Activated CD4-positive, alpha-beta T cell treated with anti-CD3 and anti-CD28 coated beads for 1 hour (primary cell): ENCODE results near the gene KDM1B.

Source experiments
- DNase-seq: peaks from one replicate; pipeline ENCODE4 v3.0.0-alpha.2; 2020

KDM1B gene, protein sequence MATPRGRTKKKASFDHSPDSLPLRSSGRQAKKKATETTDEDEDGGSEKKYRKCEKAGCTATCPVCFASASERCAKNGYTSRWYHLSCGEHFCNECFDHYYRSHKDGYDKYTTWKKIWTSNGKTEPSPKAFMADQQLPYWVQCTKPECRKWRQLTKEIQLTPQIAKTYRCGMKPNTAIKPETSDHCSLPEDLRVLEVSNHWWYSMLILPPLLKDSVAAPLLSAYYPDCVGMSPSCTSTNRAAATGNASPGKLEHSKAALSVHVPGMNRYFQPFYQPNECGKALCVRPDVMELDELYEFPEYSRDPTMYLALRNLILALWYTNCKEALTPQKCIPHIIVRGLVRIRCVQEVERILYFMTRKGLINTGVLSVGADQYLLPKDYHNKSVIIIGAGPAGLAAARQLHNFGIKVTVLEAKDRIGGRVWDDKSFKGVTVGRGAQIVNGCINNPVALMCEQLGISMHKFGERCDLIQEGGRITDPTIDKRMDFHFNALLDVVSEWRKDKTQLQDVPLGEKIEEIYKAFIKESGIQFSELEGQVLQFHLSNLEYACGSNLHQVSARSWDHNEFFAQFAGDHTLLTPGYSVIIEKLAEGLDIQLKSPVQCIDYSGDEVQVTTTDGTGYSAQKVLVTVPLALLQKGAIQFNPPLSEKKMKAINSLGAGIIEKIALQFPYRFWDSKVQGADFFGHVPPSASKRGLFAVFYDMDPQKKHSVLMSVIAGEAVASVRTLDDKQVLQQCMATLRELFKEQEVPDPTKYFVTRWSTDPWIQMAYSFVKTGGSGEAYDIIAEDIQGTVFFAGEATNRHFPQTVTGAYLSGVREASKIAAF

GRCh38 chr6:18155150-18155863 is at the start of gene KDM1B:
Gene KDM1B, plus strand, starts transcription at chr6:18155422. Its CDS starts 4,474 bp downstream, at chr6:18159896.
- DNase-seq: peak; percentile 99

- no peak for DNase-seq
Measured at GRCh38 chr6:18107061-18107460, 48.2 kb upstream of the KDM1B start.

GRCh38 chr6:18110162-18110561 is 45.1 kb upstream of the KDM1B start:
- no peak for DNase-seq

- DNase-seq: no peak
Measured at GRCh38 chr6:18115356-18115755, 39.9 kb upstream of the KDM1B start.

DNA sequence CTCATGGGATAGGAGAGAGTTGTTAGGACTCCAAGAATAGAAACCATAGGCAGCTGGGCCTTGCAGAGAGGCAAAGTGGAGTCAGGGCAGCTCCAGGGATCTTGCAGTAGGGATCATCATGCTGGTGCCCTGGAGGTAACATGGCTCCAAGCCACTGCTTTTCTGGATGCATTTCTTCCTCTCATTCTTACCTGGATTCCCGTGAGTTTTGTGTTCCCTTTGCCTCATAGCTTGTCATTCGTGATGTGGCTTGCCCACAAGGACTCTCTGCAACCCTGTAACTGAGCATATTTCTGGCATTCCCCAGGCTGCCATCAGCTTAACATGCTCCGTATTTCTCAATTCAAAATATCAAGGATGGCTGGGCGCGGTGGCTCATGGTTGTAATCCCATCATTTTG is 38.1 kb upstream of the KDM1B start:
- no peak for DNase-seq

DNA sequence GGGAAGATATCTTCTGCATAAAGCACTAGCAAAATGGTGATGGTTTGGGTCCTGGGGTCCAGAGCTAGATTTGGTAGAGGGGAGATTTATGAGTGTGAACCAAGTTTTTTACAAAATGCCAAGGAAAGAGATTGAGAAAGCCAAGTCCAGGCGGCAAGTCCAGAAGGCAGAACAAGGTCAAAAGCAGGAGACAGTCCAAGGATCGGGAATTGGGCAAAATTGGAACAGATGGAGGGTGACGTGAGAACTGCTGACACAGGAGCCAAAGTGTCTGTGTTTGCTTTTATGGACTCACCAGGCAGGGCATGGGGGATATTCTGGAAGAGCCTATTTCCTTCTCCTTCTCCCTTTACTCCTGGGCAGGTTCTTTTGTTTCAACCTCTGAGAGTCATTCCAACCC is 36.9 kb upstream of the KDM1B start:
- DNase-seq: no peak

GRCh38 chr6:18119236-18119635 is 36.0 kb upstream of the KDM1B start:
- DNase-seq: no peak

DNA sequence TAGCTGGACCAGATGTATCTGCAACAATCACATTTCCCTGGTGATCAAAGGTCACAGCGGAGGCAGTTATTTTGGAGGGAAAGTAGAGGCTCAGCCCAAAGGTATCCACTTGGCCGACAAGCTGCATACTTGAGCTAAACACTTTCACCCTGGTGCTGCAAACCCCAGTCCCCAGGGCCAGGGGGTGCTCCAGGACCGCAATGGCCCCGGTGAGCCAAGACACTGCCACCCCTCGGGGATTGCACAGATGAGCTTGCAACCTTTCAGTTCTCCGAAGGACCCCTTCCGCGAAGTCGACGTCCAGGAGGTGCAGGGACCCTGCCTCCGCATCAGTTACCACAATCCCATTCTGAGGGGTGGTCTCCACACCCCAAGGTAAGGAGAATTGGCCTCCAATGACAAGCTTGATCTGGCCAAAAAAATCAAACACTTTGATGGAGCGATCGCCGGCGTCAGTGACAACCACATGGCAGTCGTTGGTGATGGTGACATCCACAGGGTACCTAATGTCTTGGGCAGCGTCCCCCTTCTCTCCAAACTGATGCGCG is 33.6 kb upstream of the KDM1B start:
- DNase-seq: no peak

- DNase-seq: peak; percentile 56
Measured at GRCh38 chr6:18122128-18123093, 32.8 kb upstream of the KDM1B start, which contains the start of gene NHLRC1. Gene NHLRC1, minus strand, starts transcription at chr6:18122677. Its CDS starts 71 bp downstream, at chr6:18122606.

GRCh38 chr6:18126121-18126520 is 29.1 kb upstream of the KDM1B start:
- DNase-seq: no peak

DNA sequence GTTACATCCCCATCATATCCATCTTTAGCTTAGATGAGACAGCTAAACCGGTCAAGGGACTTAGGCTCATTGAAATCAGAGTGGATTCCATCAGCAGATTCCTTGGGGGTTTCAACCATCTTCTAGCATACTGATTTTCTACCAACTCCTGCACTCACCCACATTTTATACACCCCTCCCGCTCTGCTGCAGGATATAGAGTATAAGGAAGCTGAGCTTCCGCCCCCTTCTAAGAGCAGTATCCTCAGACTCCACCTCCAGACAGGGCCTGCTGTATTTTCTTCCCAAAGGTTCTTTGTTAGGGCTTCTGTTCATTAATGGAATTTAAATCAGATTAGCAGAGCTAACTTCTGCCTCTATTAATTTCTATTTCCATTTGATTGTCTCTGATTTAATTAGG is 22.9 kb upstream of the KDM1B start:
- no peak for DNase-seq

DNA sequence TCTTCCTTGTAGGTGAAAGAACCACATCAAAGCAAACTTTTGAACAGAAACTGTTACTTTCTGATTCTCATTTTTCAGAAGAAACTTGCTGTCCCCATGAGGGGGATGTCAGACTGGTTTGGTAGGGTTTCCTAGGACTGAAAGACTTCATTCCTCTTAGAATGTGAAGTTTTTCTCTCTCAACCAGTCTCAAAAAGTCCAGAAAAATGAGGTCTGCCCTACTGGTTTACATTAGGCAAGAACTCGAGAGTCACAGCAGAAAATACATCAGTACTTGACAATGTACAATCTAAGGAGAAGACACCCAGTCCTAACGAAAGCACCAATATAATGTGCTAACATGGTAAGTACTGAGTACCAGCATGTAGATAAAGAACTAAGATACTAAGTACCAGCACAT is 20.1 kb upstream of the KDM1B start:
- no peak for DNase-seq

DNA sequence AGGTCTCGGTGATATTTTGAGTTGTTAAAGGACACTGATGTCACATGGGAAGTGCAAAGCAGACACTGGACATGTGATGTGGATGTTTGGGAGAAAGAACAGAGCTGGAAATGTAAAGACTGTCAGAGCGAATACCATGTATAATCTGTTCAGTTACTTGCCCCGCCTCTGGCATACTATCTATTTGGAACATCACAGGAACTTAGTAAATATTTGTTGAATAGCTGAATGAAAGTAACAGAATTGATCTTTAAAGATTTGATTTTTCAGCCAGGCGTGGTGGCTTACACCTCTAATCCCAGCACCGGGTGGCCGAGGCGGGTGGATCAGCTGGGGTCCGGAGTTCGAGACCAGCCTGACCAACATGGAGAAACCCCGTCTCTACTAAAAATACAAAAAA is 19.0 kb upstream of the KDM1B start:
- no peak for DNase-seq

GRCh38 chr6:18138906-18139305 is 16.3 kb upstream of the KDM1B start:
- DNase-seq: no peak

GRCh38 chr6:18139935-18140621 is 15.1 kb upstream of the KDM1B start:
- no peak for DNase-seq

DNA sequence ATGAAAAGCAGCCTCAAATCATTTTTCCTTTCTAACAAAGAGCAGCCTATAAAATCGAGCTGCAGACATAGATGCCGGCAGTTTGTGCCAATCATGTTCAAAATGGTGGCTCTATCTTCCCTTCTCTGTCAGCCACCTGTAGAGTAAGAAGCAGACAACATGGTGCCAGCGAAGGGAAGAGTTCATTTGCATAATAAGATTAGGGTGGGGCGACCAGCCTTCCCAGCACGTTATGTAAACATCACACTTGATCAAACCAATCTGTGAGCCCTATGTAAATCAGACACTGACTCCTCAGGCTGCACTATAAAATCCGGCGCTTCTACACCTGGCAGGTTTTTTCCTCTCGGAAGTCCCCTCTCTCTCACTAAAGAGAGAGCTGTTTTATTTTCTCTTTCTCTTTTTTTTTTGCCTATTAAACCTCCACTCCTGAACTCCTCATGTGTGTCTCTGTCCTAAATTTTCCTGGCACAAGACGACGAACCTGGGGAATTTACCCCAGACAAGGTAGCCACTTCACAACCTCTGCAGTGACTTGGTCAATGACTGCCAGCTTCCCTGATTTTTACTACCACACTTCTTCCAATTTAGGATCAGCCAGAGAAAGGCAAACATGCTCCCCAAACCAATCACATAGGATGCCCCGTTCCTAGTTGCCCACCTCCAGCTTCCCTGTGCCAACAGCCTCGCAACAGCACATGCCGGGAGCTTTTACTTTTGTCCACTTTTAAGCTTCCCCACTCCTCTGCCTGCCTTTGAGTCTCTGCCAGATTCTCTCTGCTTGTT is 13.2 kb upstream of the KDM1B start:
- no peak for DNase-seq

DNA sequence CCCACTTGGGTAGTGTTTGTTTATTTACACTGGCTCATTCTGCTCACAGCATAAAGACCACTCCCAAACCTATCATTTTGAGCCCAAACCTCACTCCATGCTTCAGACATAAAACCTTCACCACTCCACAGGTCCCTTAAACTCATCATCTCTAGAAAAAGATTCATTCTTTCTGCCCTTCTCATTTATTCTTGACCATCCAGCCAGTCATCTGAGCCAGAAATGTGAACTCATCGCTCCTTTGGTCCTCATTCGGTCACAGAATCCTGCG is 12.7 kb upstream of the KDM1B start:
- DNase-seq: no peak

DNA sequence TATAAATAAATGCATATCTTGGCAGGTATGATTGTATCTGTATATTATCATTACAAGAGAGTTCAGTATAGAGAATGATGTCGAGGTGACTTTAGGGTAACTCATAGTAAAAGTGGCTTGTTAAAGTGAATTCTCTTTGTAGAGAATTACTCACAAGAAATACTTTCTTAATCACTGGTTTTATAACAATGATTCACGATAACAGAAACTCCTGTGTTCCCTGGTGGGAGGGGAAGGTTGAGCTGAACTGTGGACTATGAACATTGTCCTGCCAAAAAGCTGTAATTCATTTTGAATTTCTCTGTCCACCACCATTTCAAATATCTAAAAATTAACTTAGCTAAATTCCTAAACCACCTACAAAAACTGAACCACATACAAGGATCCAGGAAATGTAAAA is 8.1 kb upstream of the KDM1B start:
- DNase-seq: no peak

- DNase-seq: no peak
Measured at GRCh38 chr6:18147616-18148015, 7.6 kb upstream of the KDM1B start.

DNA sequence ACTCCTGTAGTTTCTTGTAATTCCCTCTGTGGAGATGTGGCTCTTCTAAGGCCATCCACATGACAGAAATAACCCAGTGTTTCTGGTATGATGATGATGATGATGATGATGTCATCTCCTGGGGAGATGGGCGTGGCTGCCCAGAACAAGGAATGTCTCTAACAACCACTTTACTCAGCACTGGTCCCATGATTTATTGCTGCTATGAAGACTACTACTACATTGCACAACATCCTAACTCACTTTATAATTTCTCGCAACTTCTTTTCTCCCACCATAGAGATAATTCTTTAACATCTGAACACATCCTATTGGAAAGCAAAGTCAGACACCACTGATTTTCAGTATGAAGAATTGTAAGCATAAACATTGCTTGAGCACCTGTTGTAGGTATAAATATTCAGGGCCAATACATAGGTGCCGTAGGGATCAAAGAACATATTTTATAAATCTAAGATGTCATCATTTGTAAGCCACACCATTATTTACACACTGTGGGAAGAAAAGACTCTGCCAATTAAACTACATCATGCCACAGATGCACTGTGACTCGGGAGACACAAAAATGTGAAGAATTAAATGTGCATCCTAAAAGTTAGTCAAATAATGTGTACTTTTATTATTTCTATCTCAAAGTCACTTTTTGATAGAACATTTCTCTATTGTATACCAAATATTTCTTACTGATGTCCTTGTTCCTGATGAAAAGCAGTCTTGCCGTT is 6.8 kb upstream of the KDM1B start:
- DNase-seq: no peak
